SJSA1 (cell line): ENCODE results near the gene ARL17B. TPM values are rescaled to one million over a fixed set of nuclear protein-coding genes. Genes with fewer than 3 reads are reported as not detected.
"Not testable (repeated sequence)": the region's sequence is repeated elsewhere in the genome, so short reads cannot be mapped to it uniquely, and the experiment has no call there.

Experiments used
- DNase-seq, 2 experiments: peaks; one replicate each; pipeline ENCODE4 v3.0.0-alpha.2; 2015 to 2020; ENCODE audit warnings: low spot score in 2 of 2, low read depth in 1 of 2
- H3K27ac ChIP-seq: fragments of 250-450 bp; sonication (Bioruptor Pico); 2 replicates; pipeline ENCODE4 v1.5.1; 2020; ENCODE audit warnings: mild to moderate bottlenecking, moderate library complexity
- H3K27me3 ChIP-seq: fragments of 250-450 bp; sonication (Bioruptor Pico); replicated peaks from 2 replicates; pipeline ENCODE4 v1.5.1; 2020; ENCODE audit warnings: mild to moderate bottlenecking, moderate library complexity
- H3K36me3 ChIP-seq: fragments of 250-450 bp; sonication (Bioruptor Pico); 2 replicates; pipeline ENCODE4 v1.5.1; 2020; ENCODE audit warnings: mild to moderate bottlenecking
- H3K4me1 ChIP-seq: fragments of 250-450 bp; sonication (Bioruptor Pico); replicated peaks from 2 replicates; pipeline ENCODE4 v1.6.1; 2021; ENCODE audit warnings: mild to moderate bottlenecking
- H3K4me3 ChIP-seq: fragments of 250-450 bp; sonication (Bioruptor Pico); 2 replicates; pipeline ENCODE4 v1.5.1; 2020; ENCODE audit warnings: mild to moderate bottlenecking
- H3K9me3 ChIP-seq: fragments of 250-450 bp; sonication (Bioruptor Pico); replicated peaks from 2 replicates; pipeline ENCODE4 v1.5.1; 2020; ENCODE audit warnings: mild to moderate bottlenecking
- total RNA-seq: library from RNA; depleted of rRNA; stranded (reverse); fragments of >200 nt; shearing (Covaris generic); gene quantifications from 2 replicates; pipeline ENCODE4 v1.2.3, GENCODE V29; 2014; rRNA removed

The ARL17B gene
- total RNA-seq = 13.8 and 15.1 TPM in 2 replicates

- H3K4me3 ChIP-seq = not testable (repeated sequence)
- peak in 1 of 2 experiments; percentile 94 for DNase-seq
Measured at GRCh38 chr17:46361755-46362154, at the start of gene ARL17B. TSS of gene ARL17B (minus strand) at chr17:46361766. CDS start at chr17:46358397, 3,369 bp downstream.

GRCh38 chr17:46409864-46410263, 48.3 kb upstream of the ARL17B start:
- H3K36me3 ChIP-seq, H3K4me1 ChIP-seq, H3K27ac ChIP-seq, H3K4me3 ChIP-seq, DNase-seq, H3K27me3 ChIP-seq, H3K9me3 ChIP-seq: not testable (repeated sequence)

More at GRCh38 chr17:46361755-46362154, at the start of gene ARL17B:
- H3K9me3 ChIP-seq, H3K4me1 ChIP-seq, H3K36me3 ChIP-seq, H3K27me3 ChIP-seq, H3K27ac ChIP-seq: not testable (repeated sequence)

- not testable (repeated sequence) for H3K27me3 ChIP-seq, H3K4me3 ChIP-seq, H3K27ac ChIP-seq, H3K36me3 ChIP-seq, H3K9me3 ChIP-seq, DNase-seq, H3K4me1 ChIP-seq
Measured at GRCh38 chr17:46407155-46407554, 45.6 kb upstream of the ARL17B start.

- not testable (repeated sequence) for H3K27ac ChIP-seq
Measured at GRCh38 chr17:46401033-46401787, 39.6 kb upstream of the ARL17B start.

GRCh38 chr17:46400543-46400942, 39.0 kb upstream of the ARL17B start:
- DNase-seq, H3K9me3 ChIP-seq, H3K27me3 ChIP-seq, H3K27ac ChIP-seq, H3K4me3 ChIP-seq, H3K4me1 ChIP-seq, H3K36me3 ChIP-seq: not testable (repeated sequence)

More at GRCh38 chr17:46401033-46401787, 39.6 kb upstream of the ARL17B start:
- not testable (repeated sequence) for H3K4me1 ChIP-seq, DNase-seq, H3K27me3 ChIP-seq, H3K9me3 ChIP-seq, H3K4me3 ChIP-seq, H3K36me3 ChIP-seq

- not testable (repeated sequence) for H3K27me3 ChIP-seq, H3K4me3 ChIP-seq, H3K36me3 ChIP-seq, H3K4me1 ChIP-seq, DNase-seq, H3K9me3 ChIP-seq, H3K27ac ChIP-seq
Measured at GRCh38 chr17:46399993-46400392, 38.4 kb upstream of the ARL17B start.

- H3K27me3 ChIP-seq, DNase-seq, H3K36me3 ChIP-seq, H3K27ac ChIP-seq, H3K4me3 ChIP-seq, H3K4me1 ChIP-seq, H3K9me3 ChIP-seq: not testable (repeated sequence)
Measured at GRCh38 chr17:46396292-46396691, 34.7 kb upstream of the ARL17B start.

- not testable (repeated sequence) for H3K27ac ChIP-seq, DNase-seq, H3K4me1 ChIP-seq, H3K9me3 ChIP-seq, H3K4me3 ChIP-seq, H3K27me3 ChIP-seq, H3K36me3 ChIP-seq
Measured at GRCh38 chr17:46393702-46394101, 32.1 kb upstream of the ARL17B start.

- not testable (repeated sequence) for H3K4me1 ChIP-seq, H3K27me3 ChIP-seq, DNase-seq, H3K36me3 ChIP-seq, H3K4me3 ChIP-seq, H3K9me3 ChIP-seq, H3K27ac ChIP-seq
Measured at GRCh38 chr17:46385491-46385890, 23.9 kb upstream of the ARL17B start.

- not testable (repeated sequence) for DNase-seq, H3K4me1 ChIP-seq, H3K36me3 ChIP-seq, H3K9me3 ChIP-seq, H3K27ac ChIP-seq, H3K4me3 ChIP-seq, H3K27me3 ChIP-seq
Measured at GRCh38 chr17:46383118-46383517, 21.6 kb upstream of the ARL17B start.

GRCh38 chr17:46373418-46373817, 11.9 kb upstream of the ARL17B start:
- H3K4me3 ChIP-seq, H3K27ac ChIP-seq, H3K36me3 ChIP-seq, H3K27me3 ChIP-seq, H3K4me1 ChIP-seq, H3K9me3 ChIP-seq, DNase-seq: not testable (repeated sequence)

- H3K36me3 ChIP-seq, H3K27ac ChIP-seq, H3K4me1 ChIP-seq, DNase-seq, H3K9me3 ChIP-seq, H3K27me3 ChIP-seq, H3K4me3 ChIP-seq: not testable (repeated sequence)
Measured at GRCh38 chr17:46372236-46373229, 11.0 kb upstream of the ARL17B start.

GRCh38 chr17:46367520-46367919, 6.0 kb upstream of the ARL17B start:
- H3K27ac ChIP-seq, H3K9me3 ChIP-seq, DNase-seq, H3K27me3 ChIP-seq, H3K4me1 ChIP-seq, H3K4me3 ChIP-seq, H3K36me3 ChIP-seq: not testable (repeated sequence)

GRCh38 chr17:46361145-46361735, 326 bp downstream of the ARL17B start:
- not testable (repeated sequence) for H3K4me3 ChIP-seq, H3K27me3 ChIP-seq, H3K4me1 ChIP-seq, H3K36me3 ChIP-seq, H3K9me3 ChIP-seq, DNase-seq, H3K27ac ChIP-seq
